Activated CD4-positive, CD25-positive, alpha-beta regulatory T cell treated with anti-CD3 and anti-CD28 coated beads, Interleukin-2, amount 50 U/mL, for 24 hours (primary cell): ENCODE data around the gene RPTN.
"Not testable (repeated sequence)": the region's sequence is repeated elsewhere in the genome, so short reads cannot be mapped to it uniquely, and the experiment has no call there.

ENCODE experiments used
- ATAC-seq, 2 donors: fragments of 150-1000 bp; cut with Tn5 transposase; one replicate each; pipeline ENCODE4 v1.10.0; 2021; ENCODE audit warnings: mild to moderate bottlenecking in 1 of 2, moderate library complexity in 1 of 2

The RPTN gene

GRCh38 chr1:152165286-152166077 lies 6.5 kb upstream of the RPTN start:
- ATAC-seq, result no peak

- ATAC-seq, result no peak
Measured at GRCh38 chr1:152164517-152165136, 5.6 kb upstream of the RPTN start.

GRCh38 chr1:152162792-152163463 lies 3.9 kb upstream of the RPTN start:
- ATAC-seq, result no peak

- no peak for ATAC-seq
Measured at GRCh38 chr1:152160576-152160975, 1.5 kb upstream of the RPTN start.

DNA sequence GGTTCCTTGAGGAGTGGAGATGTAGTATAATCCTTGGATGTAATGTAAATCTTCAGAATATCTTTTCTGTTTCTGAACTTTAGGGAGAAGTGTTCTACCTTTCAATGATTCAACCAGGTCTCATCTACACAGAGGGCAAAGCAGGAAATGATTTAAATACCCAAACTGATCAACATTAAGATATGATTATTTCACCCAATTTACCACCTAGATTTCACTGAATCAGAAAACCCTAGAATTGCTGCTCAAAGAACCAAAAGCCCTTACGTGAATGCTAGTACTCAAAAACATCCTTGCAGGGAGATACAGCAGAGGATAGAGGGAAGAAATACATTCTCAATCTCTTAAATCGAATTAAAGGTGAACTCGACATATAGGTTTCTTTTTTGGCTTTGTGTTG lies 5.0 kb downstream of the RPTN start:
- peak; percentile 71 to 79 for ATAC-seq

GRCh38 chr1:152151646-152152045 lies 7.4 kb downstream of the RPTN start:
- ATAC-seq, result no peak

DNA sequence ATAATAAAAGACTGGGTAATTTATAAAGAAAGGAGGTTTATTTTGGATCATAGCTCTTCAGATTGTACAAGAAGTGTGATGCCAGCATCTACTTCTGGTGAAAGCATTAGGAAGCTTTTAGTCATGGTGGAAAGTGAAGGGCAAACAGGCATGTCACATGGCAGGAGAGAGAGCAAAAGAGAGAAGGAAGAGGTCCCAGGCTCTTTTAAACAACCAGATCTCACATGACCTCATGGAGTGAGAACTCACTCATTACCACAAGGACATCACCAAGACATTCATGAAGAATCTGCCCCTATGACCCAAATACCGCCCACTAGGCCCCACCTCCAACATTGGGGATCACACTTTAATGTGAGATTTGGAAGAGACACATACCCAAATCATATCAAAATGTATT lies 10.0 kb downstream of the RPTN start:
- ATAC-seq, result no peak

- ATAC-seq, result no peak
Measured at GRCh38 chr1:152148051-152148450, 11.0 kb downstream of the RPTN start.

DNA sequence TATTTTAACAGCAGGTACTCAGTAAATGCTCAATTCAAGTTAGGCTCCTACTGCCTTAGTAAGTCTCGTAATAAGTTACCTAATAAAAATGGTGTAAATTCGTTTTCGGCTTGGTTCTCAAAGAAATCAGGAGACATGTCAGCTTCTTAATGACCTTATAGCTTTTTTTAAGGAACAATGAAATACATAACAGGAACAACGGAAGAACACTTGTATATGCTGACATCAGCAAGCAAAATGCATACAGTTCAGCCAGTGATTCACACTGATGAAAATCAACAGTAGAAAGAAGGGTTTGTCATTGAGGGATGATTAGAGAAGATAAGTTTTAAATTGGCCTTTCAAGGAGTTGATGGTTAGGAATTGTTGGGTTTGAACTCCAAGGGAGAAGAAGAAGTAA lies 13.3 kb downstream of the RPTN start:
- no peak for ATAC-seq

DNA sequence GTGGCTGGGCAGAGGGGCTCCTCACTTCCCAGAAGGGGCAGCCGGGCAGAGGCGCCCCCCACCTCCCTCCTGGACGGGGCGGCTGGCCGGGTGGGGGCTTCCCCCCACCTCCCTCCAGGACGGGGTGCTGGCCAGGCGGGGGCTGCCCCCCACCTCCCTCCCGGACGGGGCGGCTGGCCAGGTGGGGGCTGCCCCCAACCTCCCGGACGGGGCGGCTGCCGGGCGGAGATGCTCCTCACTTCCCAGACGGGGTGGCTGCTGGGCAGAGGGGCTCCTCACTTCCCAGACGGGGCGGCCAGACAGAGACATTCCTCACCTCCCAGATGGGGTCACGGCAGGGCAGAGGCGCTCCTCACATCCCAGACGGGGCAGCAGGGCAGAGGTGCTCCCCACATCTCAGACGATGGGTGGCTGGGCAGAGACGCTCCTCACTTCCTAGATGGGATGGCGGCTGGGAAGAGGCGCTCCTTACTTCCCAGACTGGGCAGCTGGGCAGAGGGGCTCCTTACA lies 14.3 kb downstream of the RPTN start:
- not testable (repeated sequence) for ATAC-seq

DNA sequence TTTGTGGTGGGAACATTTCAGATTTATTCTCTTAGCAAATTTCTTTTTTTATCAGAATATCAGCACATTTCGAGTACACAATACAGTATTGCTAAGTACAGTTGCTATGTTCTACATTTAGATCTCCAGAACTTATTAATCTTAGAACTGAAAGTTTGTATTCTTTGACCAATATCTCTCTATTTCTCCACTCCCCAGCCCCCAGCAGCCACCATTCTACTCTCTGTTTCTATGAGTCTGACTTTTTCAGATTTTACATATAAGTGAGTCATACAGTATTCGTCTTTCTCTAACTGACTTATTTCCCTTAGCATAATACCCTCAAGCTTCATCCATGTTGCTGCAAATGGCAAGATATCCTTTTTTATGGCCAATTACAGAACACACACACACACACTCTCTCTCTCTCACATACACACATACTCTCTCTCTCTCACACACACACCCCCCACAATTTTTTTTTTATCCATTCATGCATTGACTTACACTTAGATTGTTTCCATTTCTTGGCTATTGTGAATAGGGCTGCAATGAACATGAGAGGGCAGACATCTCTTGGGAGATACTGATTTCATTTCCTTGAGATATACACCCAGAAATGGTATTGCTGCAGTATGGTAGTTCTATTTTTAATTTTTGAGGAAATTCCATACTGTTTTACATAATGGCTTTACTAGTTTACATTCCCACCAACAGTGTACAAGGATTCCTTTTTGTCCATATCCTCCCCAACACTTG lies 15.7 kb downstream of the RPTN start:
- peak; percentile 90 to 93 for ATAC-seq

GRCh38 chr1:152141971-152142584 lies 16.9 kb downstream of the RPTN start:
- no peak for ATAC-seq

GRCh38 chr1:152137215-152137614 lies 21.8 kb downstream of the RPTN start:
- ATAC-seq, result no peak

DNA sequence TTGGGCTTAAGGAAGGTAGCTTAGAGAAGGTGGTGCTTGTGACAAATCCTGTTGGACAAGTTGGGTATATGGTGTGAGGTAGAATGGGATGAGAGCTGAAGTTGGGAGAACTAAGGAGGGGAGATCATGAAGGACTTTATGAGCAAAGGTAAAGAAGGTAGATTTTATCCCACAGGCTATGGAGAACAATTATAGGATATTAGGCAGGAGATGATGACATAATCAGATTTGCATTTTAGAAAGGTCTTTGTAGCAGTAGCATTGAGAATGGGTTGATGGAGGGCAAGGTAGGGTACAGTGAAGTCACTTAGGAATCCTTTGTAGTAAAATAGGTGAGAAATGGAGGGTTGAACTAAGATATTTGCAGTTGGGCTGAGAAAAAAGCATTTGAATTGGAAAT lies 28.8 kb downstream of the RPTN start:
- no peak for ATAC-seq

- ATAC-seq, result no peak
Measured at GRCh38 chr1:152127673-152128072, 31.4 kb downstream of the RPTN start.

DNA sequence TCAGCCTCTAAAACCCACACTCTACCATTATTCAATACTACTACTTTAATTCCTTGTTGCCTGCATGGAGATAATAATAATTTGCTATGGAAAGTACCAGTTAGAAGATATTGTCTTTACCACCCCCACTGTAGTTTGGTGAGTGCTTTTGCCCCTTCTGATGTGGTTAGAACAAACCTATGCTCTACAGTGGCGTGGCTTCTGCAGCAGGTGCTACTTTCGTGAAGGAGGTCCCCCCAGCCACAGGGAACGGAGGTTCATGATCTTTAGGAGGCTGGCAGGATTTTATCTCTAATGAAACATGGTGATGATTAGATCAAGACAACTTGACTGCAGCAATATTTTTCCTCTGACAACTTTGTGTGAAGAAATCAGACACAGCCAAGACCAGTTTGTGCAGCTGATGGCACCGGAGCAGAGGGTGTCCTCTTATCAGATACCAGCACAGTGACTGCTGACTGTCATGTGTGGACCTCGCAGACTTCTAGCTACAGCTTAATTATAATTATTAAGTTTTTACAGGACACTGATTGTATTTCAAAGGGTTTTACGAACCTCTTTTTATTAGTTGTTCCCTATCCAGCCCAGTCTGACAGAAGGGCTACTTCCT lies 33.1 kb downstream of the RPTN start:
- no peak for ATAC-seq

DNA sequence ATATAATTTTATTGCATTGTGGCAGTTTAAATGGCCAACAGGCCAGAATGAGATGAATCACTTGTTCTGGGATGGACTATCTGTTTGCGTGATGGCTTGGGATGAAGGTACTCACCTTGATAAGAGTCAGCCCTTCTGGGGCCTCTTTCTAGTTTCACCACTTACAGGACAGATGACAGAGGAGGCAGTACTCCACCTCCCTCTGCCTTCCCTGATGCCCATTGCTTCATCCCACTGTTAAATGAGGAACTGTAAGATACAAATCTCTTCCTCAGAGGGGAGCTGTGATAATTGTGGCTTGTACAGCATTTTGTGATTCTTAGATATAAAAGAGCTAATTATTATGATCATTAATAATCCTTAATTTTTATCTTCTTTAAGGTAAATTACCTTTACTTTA lies 40.1 kb downstream of the RPTN start:
- ATAC-seq, result no peak

DNA sequence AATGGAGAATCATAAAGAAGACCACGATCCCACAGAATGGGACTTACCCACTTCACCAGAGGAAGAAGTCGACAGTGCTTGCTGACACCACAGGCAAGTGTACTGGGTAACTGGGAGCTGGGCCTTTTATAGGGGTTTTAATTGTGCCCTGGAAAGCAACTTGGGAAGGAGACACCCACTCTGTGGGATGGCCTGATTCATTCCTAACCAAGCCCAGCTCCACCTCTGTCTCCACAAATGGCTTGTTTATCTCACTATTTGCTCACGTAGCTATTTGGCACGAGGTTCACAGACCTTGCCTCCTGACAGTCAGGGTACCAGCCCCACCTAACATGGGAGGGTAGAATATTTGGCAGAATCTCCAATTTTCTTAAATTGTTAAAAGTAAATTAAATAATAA lies 43.7 kb downstream of the RPTN start, which contains the start of gene TCHH:
TCHH (minus strand) TSS at position 101 of the 400 bp plus-strand sequence. CDS start 1,364 bp downstream, outside the sequence.
- no peak for ATAC-seq

DNA sequence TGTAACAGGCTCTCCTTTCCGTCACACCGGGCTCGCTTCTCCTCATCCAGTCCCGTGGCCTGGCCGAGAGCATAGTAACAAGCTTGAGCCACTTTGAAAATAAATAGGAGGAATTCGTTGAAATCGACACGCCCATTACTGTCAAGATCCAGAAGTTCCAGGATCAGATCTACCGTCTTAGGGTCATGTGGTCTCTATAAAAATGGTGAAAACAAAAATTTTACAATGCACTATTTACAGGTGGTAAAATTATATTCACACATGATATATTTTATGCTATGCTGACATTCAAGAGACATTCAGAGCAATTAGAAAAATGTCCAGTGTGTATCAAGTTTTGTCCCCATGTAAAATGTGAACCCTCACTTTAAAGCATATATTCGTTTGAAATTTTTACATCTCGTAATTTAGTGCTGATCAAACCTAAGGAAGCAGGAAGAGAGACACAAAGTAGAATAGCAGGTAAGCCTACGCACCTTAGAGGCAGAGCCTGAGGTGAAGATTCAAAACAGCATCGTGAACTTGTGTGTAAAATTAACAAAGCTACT lies 46.1 kb downstream of the RPTN start:
- ATAC-seq, result no peak

DNA sequence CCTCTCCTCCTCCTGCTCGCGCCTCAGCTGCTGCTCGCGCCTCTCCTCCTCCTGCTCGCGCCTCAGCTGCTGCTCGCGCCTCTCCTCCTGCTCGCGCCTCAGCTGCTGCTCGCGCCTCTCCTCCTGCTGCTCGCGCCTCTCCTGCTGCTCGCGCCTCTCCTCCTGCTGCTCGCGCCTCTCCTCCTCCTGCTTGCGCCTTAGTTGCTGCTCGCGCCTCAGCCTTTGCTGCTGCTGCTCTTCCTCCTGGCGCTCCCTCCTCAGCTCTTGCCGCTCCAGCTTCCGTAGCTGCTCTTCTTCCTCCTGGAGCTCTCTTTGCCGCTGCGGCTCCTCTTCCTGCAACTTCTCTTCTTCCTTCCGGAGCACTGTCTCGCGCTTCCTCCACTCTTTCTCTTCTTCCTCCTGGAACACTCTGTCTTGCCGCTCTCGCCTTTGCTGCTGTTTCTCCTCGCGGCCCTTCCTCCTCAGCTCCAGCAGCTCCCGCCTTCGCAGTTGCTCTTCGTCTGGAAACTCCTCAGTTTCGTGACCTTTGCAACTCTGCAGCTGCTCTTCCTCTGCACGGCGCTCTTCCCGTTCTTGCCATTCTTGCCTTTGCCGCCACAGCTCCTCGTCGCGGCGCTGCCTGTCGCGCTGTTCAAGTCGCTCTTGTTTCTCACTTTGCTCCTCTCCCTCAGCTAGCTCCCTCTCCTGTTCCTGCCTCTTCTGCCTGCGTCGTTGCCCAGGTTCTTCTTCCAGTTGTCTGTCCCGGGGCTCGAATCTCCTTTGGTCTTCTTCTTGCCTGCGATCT lies 46.7 kb downstream of the RPTN start:
- ATAC-seq, result no peak

- ATAC-seq, result peak in 1 of 2 donors; percentile 9
Measured at GRCh38 chr1:152111515-152111968, 47.5 kb downstream of the RPTN start.
